ENCODE results near the gene PRR19. TPM values are rescaled to one million over a fixed set of nuclear protein-coding genes. Genes with fewer than 3 reads are reported as not detected.
A peak's percentile ranks its signal among the peaks of the same experiment; 100 is the strongest.

Gene PRR19
- total RNA-seq, 2 experiments from 2014 or later, result 0.89 to 1.1 TPM

DNA sequence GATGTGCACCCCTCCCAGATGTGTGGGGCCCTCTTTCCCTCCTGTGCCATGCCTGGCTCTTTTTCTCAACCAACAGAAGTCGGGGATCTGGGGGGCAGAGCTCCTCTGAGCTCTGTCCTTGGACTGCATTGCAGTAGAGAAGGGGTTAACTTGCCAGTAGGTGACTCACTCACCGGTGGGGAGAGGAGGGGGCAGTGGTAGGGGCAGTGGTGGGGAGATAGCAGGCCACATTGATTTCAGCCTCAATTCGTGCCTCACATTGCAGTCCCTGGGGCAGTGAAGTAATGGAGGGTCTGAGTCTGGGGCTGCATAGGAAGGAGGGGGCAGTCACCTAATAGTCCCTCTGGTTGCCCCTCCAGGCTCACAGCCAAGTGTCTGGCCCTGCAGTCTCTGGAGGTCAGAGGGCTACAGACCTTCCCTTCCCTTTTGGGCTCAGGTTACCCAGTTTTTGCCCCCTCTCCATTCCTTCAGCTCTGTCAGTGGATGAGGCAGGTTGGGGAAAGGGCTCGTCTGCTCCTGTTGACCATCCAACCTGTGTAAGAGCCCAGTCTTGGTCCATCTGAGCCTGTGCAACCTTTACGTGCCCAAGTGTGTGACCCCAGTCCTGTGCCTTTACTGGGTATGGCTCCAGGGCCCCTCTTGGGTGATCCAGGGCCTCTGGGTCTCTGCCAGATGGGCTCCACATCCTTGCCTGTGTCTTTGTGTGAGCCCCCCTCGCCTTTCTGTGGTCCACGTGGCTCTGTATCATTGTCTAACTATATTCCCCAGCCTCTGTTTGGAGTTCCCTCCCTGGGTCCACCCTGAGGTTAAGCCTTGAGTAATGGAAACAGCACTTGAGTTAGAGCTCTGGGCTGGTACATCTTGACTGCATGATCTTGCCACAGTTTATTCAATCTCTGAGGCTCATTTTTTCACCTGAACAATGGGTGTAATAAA is 19.8 kb upstream of the PRR19 start:
- no peaks in the 10 kb centered on the region for H3K36me3 Mint-ChIP-seq
- no peaks in the 10 kb centered on the region for H3K27me3 Mint-ChIP-seq
- ATAC-seq (no peak), DNase-seq (no peak)
- H3K4me3 Mint-ChIP-seq, result no peak overlapping the region
- CTCF ChIA-PET, result interaction anchor here (1.0 to 2.1 kb wide), 8 partner anchors 12 to 173 kb away, joined by 3 to 10 read pairs (median 4); partner anchors contain the start of genes CIC and GSK3A
- H3K4me1 Mint-ChIP-seq, result peaks cover 41% of the 10 kb centered on the region
- no peaks in the 10 kb centered on the region for H3K9me3 Mint-ChIP-seq (ENCODE audit: low read depth)
- H3K27ac Mint-ChIP-seq, result no peak overlapping the region

DNA sequence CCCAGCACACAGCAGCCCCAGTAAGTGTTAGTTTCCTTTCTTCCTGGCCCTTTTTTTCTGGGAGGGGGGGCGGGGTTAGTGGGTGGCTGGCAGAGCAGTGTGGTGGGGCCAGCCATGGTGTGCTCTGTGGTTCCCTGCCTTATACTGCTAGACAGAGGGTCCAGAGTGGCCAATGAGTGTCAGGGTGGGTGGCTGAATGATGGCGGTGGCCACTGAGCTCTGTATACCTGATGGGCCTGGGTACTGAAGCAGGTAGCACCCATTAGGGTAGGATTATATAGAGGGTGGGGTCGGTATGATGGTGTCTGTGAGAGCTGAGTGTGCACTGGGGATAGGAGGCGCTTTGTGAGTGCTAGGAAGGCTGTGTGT is 19.1 kb upstream of the PRR19 start:
- CTCF ChIA-PET, result interaction anchor here (1.0 to 2.1 kb wide), 6 partner anchors 13 to 174 kb away, joined by 3 to 10 read pairs (median 4); partner anchors contain the start of genes CIC and GSK3A
- Mint-ChIP-seq H3K27ac (no peak overlapping the region), H3K36me3 (peaks cover 4% of the 10 kb centered on the region), H3K9me3 (ENCODE audit: low read depth) (no peaks in the 10 kb centered on the region), H3K27me3 (no peaks in the 10 kb centered on the region), H3K4me3 (no peak overlapping the region), H3K4me1 (peaks cover 35% of the 10 kb centered on the region)
- no peak for DNase-seq
- no peak for ATAC-seq

- DNase-seq (peak; percentile 97), ATAC-seq (peak; percentile 71)
- Mint-ChIP-seq H3K27ac (no peak overlapping the region), H3K4me3 (no peak overlapping the region), H3K9me3 (ENCODE audit: low read depth) (no peaks in the 10 kb centered on the region), H3K27me3 (no peaks in the 10 kb centered on the region), H3K36me3 (peaks cover 6% of the 10 kb centered on the region), H3K4me1 (peaks cover 32% of the 10 kb centered on the region)
- CTCF ChIA-PET, result interaction anchor here (1.0 to 2.1 kb wide), 5 partner anchors 13 to 175 kb away, joined by 3 to 10 read pairs (median 4); partner anchors contain the start of genes CIC and GSK3A
These were observed 18.5 kb upstream of the PRR19 start for GRCh38 chr19:42283188-42284065.

GRCh38 chr19:42284066-42284501 is 17.8 kb upstream of the PRR19 start:
- ATAC-seq (peak; percentile 43), DNase-seq (peak; percentile 89)
- CTCF ChIA-PET, result interaction anchor here (1.0 to 1.3 kb wide), 6 partner anchors 12 to 176 kb away, joined by 3 to 7 read pairs (median 4); no protein-coding TSS in a partner anchor
- Mint-ChIP-seq H3K9me3 (ENCODE audit: low read depth) (no peaks in the 10 kb centered on the region), H3K4me3 (no peak overlapping the region), H3K36me3 (peaks cover 6% of the 10 kb centered on the region), H3K27me3 (no peaks in the 10 kb centered on the region), H3K4me1 (peaks cover 25% of the 10 kb centered on the region), H3K27ac (no peak overlapping the region)

GRCh38 chr19:42284591-42285341 is 17.2 kb upstream of the PRR19 start:
- DNase-seq (peak; percentile 59), ATAC-seq (no peak)
- peak overlapping the region; percentile 79 for H3K4me3 Mint-ChIP-seq
- no peaks in the 10 kb centered on the region for H3K9me3 Mint-ChIP-seq (ENCODE audit: low read depth)
- H3K27me3 Mint-ChIP-seq, result no peaks in the 10 kb centered on the region
- H3K4me1 Mint-ChIP-seq, result peaks cover 18% of the 10 kb centered on the region
- peak overlapping the region; percentile 73 for H3K27ac Mint-ChIP-seq
- peaks cover 6% of the 10 kb centered on the region for H3K36me3 Mint-ChIP-seq
- CTCF ChIA-PET, result interaction anchor here (0.8 to 1.3 kb wide), 7 partner anchors 11 to 176 kb away, joined by 3 to 7 read pairs (median 3); no protein-coding TSS in a partner anchor

- H3K4me1 Mint-ChIP-seq, result peaks cover 18% of the 10 kb centered on the region
- H3K27ac Mint-ChIP-seq, result no peak overlapping the region
- no peak for DNase-seq
- CTCF ChIA-PET, result interaction anchor here (0.8 to 1.3 kb wide), 2 partner anchors 149 to 177 kb away, joined by 3 to 6 read pairs; no protein-coding TSS in a partner anchor
- H3K4me3 Mint-ChIP-seq, result peak overlapping the region; percentile 79
- H3K9me3 Mint-ChIP-seq (ENCODE audit: low read depth), result no peaks in the 10 kb centered on the region
- H3K27me3 Mint-ChIP-seq, result no peaks in the 10 kb centered on the region
- ATAC-seq, result no peak
- H3K36me3 Mint-ChIP-seq, result peaks cover 6% of the 10 kb centered on the region
These were observed 16.4 kb upstream of the PRR19 start for GRCh38 chr19:42285541-42285941.

DNA sequence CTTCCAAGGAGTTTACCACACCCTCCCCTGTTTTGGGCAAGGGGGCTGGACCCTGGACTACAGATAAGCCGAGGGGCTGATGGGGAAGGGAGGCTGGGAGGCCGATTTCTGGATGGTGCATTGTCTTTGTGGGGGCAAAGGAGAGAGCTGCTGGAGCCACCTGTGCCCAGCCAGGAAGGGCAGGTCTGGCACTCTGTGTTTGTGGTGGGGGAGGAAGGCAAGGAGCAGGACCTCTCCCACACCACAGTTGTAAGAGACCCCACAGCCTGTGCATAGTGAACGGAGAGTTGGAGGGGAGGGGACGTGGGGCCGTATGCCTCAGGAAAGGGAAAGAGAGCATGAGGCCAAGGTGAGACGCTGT is 16.0 kb upstream of the PRR19 start:
- Mint-ChIP-seq H3K36me3 (peaks cover 6% of the 10 kb centered on the region), H3K9me3 (ENCODE audit: low read depth) (no peaks in the 10 kb centered on the region), H3K4me3 (peak overlapping the region; percentile 17), H3K4me1 (peaks cover 18% of the 10 kb centered on the region), H3K27ac (peak overlapping the region; percentile 44), H3K27me3 (no peaks in the 10 kb centered on the region)
- CTCF ChIA-PET, result no interaction called here
- ATAC-seq, result no peak
- DNase-seq, result no peak

- Mint-ChIP-seq H3K4me3 (no peak overlapping the region), H3K9me3 (ENCODE audit: low read depth) (no peaks in the 10 kb centered on the region), H3K27me3 (no peaks in the 10 kb centered on the region), H3K36me3 (peaks cover 6% of the 10 kb centered on the region), H3K4me1 (peaks cover 17% of the 10 kb centered on the region), H3K27ac (peak overlapping the region; percentile 44)
- CTCF ChIA-PET, result interaction anchor here (1.5 kb wide), 1 partner anchor 154 kb away, joined by 4 read pairs; no protein-coding TSS in a partner anchor
- no peak for DNase-seq
- no peak for ATAC-seq
These were observed 15.4 kb upstream of the PRR19 start for GRCh38 chr19:42286349-42287016.

DNA sequence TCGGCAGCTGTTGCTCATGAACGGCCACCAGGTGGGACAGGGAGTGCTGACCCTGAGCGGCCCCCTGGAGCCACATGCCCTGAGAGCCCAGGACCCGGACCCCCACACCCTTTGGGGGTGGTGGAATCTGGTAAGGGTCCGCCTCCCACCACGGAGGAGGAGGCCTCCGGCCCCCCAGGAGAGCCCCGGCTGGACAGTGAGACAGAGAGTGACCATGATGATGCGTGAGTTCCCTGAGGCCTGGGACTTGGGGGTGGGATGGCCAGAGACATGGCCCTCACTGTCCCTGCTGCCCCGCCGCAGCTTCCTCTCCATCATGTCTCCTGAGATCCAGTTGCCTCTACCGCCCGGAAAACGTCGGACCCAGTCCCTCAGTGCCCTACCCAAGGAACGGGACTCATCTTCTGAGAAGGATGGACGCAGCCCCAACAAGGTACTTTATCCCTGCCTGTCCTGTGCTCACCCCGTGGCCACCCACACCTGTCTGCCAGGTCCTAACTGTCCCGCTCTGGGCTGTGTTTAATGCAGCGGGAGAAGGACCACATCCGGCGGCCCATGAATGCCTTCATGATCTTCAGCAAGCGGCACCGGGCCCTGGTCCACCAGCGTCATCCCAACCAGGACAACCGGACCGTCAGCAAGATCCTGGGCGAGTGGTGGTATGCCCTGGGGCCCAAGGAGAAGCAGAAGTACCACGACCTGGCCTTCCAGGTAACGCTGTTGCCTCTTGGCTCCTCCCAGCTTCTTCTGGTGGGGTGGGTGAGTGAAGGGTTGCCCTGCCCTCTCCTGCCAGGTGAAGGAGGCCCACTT is 14.7 kb upstream of the PRR19 start:
- Mint-ChIP-seq H3K9me3 (ENCODE audit: low read depth) (no peaks in the 10 kb centered on the region), H3K36me3 (peaks cover 9% of the 10 kb centered on the region), H3K27me3 (no peaks in the 10 kb centered on the region), H3K4me1 (peaks cover 17% of the 10 kb centered on the region), H3K27ac (peak overlapping the region; percentile 20), H3K4me3 (no peak overlapping the region)
- ATAC-seq (no peak), DNase-seq (no peak)
- CTCF ChIA-PET, result interaction anchor here (1.1 to 1.5 kb wide), 2 partner anchors 102 to 154 kb away, joined by 4 read pairs; no protein-coding TSS in a partner anchor

DNA sequence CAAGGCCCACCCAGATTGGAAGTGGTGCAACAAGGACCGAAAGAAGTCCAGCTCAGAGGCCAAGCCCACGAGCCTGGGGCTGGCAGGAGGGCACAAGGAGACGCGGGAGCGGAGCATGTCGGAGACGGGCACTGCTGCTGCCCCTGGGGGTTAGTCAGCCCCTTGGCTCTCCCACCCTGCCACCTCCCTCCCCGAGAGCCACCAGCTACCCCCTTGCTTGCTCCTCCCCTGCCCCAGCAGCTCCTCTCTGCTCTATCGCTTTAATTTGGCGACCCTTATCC is 14.2 kb upstream of the PRR19 start:
- Mint-ChIP-seq H3K4me3 (no peak overlapping the region), H3K9me3 (ENCODE audit: low read depth) (no peaks in the 10 kb centered on the region), H3K27me3 (no peaks in the 10 kb centered on the region), H3K27ac (no peak overlapping the region), H3K36me3 (peaks cover 9% of the 10 kb centered on the region), H3K4me1 (peaks cover 17% of the 10 kb centered on the region)
- no peak for DNase-seq
- CTCF ChIA-PET, result interaction anchor here (1.1 to 1.5 kb wide), 2 partner anchors 103 to 155 kb away, joined by 4 read pairs; no protein-coding TSS in a partner anchor
- no peak for ATAC-seq

DNA sequence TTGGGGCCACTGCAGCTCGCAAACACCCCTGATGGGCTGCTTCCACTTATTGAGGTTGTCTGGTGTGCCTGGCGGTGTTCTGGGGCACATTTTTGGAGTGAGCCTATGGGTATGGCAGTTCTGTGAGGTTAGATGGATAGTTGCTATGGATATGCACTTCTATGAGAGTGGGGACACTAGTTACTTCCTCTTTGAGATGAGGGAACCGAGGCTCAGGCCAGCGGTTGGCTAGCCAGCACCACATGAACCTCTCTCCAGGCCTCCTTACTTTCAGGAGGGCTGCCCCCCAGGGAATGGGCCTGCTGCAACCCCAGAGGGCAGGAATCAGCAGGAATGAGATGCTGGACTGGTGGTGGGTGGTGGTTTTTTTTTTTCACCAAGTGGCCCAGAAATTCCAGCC is 13.5 kb upstream of the PRR19 start:
- Mint-ChIP-seq H3K36me3 (peaks cover 12% of the 10 kb centered on the region), H3K4me1 (peaks cover 17% of the 10 kb centered on the region), H3K4me3 (no peak overlapping the region), H3K27ac (no peak overlapping the region), H3K9me3 (ENCODE audit: low read depth) (no peaks in the 10 kb centered on the region), H3K27me3 (no peaks in the 10 kb centered on the region)
- ATAC-seq, result no peak
- DNase-seq, result no peak
- CTCF ChIA-PET, result no interaction called here

Data from activated CD8-positive, alpha-beta memory T cell treated with anti-CD3 and anti-CD28 coated beads, Interleukin-2, amount 10 ng/mL, durations not matched to agents 7 days and 5 days (primary cell).